ENCODE results near the gene ANO6.
"Not testable (repeated sequence)": the region's sequence is repeated elsewhere in the genome, so short reads cannot be mapped to it uniquely, and the experiment has no call there.

Gene ANO6

GRCh38 chr12:45232756-45233372 is 17.0 kb downstream of the ANO6 start:
- no peak for TF ChIP-seq CTCF (IDR thresholded peaks at IDR 0.05; ENCODE audit: low read depth, low read length)
- no peak for DNase-seq (ENCODE audit: extremely low read depth, low read depth)

DNA sequence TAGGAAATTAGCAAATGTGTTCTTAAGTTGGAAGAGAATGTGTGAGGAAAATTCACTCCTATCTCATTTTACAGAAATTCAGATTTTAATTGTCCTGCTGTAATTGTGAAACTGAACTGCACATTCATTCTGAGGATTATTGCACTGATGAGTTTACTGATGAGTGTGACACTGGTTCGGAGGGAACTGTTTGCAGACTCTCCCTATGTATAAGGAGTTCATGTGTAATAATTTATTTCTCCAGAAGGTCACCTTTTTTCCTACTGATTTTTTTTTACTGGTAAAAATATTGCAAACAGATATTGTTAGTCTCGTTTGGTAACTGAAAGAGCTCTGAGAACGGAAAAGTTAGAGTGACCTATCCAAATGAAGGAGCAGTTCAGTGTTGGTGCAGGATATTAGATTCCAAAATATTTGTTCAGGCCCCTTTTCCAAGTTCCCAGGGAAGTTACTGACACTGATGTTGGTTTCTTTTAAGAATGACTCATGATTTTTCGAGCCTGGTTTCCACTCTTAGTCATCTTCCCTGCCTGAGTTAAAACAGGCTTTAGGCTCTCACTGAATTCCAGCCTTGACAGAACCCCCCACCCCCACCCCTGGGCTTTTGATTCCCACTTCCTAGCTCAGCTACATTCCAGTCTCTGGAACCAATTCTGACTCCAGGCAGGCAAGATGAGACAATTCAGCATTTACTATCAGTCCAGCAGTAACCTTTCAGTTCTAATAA is 18.4 kb downstream of the ANO6 start:
- TF ChIP-seq CTCF (IDR thresholded peaks at IDR 0.05; ENCODE audit: low read depth, low read length), result no peak
- DNase-seq (ENCODE audit: extremely low read depth, low read depth), result peak; percentile 93

DNA sequence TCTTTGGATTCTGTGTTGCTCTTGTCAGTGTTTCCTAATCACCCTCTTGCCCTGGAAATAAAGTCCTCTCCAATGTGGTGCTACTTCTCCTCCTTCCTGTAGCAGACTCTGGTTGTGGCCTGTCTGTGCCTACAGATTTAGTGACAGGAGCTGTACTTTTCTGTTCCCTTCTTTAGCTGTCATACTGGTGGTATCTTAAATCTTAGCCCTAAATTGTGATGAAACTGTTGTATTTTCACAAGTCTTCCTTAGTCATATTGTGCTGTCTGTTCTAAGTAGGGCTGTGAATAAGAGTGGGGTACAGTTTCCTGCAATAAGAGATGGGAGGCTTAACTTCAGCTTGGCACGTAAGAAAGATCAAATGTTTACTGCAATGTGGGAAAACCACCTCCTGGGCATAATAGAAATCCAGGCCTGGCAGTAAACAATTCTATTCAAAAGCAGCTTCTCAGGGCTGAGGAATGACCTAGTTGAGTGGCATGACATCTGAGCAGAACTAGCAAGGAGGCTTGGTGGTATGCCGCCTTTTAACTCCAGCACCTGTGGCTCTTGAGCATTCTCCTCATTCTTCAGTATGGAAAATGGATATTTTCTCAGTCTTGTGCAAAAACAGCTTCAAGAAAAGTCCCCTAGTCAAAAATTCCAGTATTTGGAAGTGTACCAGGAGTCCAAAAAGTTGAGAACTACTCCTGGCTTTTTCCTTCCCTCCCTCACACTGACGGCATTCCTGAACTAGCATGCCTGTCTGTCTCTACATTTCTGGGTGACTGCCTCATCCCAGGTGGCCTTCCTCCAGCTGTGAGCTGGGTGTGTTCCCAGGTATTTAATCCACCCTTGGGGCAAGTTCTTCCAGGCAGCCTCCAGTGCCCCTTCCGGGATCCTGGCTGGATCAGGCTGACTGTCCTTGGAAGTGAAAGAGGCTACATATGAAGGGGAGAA is 19.5 kb downstream of the ANO6 start:
- peak; percentile 67 for DNase-seq (ENCODE audit: extremely low read depth, low read depth)
- no peak for TF ChIP-seq CTCF (IDR thresholded peaks at IDR 0.05; ENCODE audit: low read depth, low read length)

- not testable (repeated sequence) for DNase-seq (ENCODE audit: extremely low read depth, low read depth)
Measured at GRCh38 chr12:45236383-45236782, 20.5 kb downstream of the ANO6 start.

DNA sequence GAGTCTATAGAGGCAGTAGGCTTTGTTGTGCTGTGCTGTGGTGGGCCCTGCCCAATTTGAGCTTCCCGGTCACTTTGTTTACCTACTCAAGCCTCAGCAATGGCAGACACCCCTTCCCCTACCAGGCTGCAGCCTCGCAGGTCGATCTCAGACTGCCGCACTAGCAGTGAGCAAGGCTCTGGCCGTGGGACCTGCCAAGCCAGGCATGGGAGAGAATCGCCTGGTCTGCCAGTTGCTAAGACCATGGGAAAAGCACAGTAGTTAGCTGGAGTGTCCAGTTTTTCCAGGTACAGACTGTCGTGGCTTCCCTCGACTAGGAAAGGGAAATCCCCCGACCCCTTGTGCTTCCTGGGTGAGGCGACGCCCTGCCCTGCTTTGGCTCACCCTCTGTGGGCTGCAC is 26.3 kb downstream of the ANO6 start:
- no peak for DNase-seq (ENCODE audit: extremely low read depth, low read depth)
- no peak for TF ChIP-seq CTCF (IDR thresholded peaks at IDR 0.05; ENCODE audit: low read depth, low read length)

GRCh38 chr12:45243963-45244362 is 28.1 kb downstream of the ANO6 start:
- TF ChIP-seq CTCF (IDR thresholded peaks at IDR 0.05; ENCODE audit: low read depth, low read length), result no peak
- no peak for DNase-seq (ENCODE audit: extremely low read depth, low read depth)

- DNase-seq (ENCODE audit: extremely low read depth, low read depth), result peak; percentile 60
- TF ChIP-seq CTCF (IDR thresholded peaks at IDR 0.05; ENCODE audit: low read depth, low read length), result no peak
Measured at GRCh38 chr12:45244561-45245343, 28.9 kb downstream of the ANO6 start.

Measured in AG09319 (cell line).